K562 (cell line): Measurements from ENCODE around the gene SLCO2B1. TPM values are rescaled to one million over a fixed set of nuclear protein-coding genes. Genes with fewer than 3 reads are reported as not detected.

Experiments
- ATAC-seq: fragments of 200-7000 bp; cut with Tn5 transposase; 3 replicates; pipeline ENCODE4 v1.9.1; 2020; ENCODE audit warnings: moderate library complexity
- BruUV-seq: library from RNA; stranded (reverse); fragments of 400-500 nt; replicated peaks from 2 replicates; lab custom pipeline; 2021; lab: Mats Ljungman, UMichigan
- CTCF ChIA-PET: fragments of 300-600 bp; formaldehyde crosslinking; extraction: SDS; loops from one replicate; lab custom pipeline; 2021; ENCODE audit warnings: low intra/inter-chr PET ratio; lab: Yijun Ruan, JAX
- POLR2A ChIA-PET: fragments of 300-600, 350-650 bp; sonication (Branson Sonifier 250); formaldehyde crosslinking; extraction: SDS; loops from one replicate; lab custom pipeline; 2021; ENCODE audit warnings: antibody characterized with exemption, inconsistent platforms; lab: Yijun Ruan, JAX
- DNase-seq, 4 experiments: peaks; one replicate each; pipeline versions ENCODE4 v3.0.0 to v3.0.0-alpha.2; 2011 to 2018; ENCODE audit warnings: low spot score in 3 of 4, mixed read lengths in 3 of 4; ENCODE audit errors: extremely low read depth in 1 of 4
- FAIRE-seq: peaks from 2 replicates; lab custom pipeline; 2011; peaks lifted over from hg19 to GRCh38; lab: Jason Lieb, UNC
- H2AFZ ChIP-seq: 2 replicates; pipeline ENCODE4 v1.6.0; 2011; ENCODE audit warnings: low read depth, low read length, control low read depth, inconsistent platforms
- H3K27ac ChIP-seq: fragments of 200-600 bp; 3 replicates; pipeline ENCODE4 v1.8.0; 2011; ENCODE audit warnings: low read depth, mild to moderate bottlenecking, control low read depth, inconsistent platforms, low read length, moderate library complexity, mixed read lengths; ENCODE audit errors: extremely low read depth
- H3K27me3 ChIP-seq, 2 experiments: fragments of 300-600 bp in 1 of 2; 2 replicates in 1 of 2; 3 replicates in 1 of 2; pipeline versions ENCODE4 v1.6.0 to v1.8.0; 2011; ENCODE audit warnings: inconsistent platforms in 2 of 2, low read length in 2 of 2, mild to moderate bottlenecking in 1 of 2, mixed read lengths in 1 of 2, moderate library complexity in 1 of 2; ENCODE audit not compliant: control insufficient read depth in 2 of 2, insufficient read depth in 2 of 2
- H3K36me3 ChIP-seq: fragments of 300-600 bp; 3 replicates; pipeline ENCODE4 v1.8.0; 2011; ENCODE audit warnings: mild to moderate bottlenecking, low read length, inconsistent platforms; ENCODE audit not compliant: control insufficient read depth, insufficient read depth
- H3K4me1 ChIP-seq, 2 experiments: fragments of 200-600 bp in 1 of 2; replicated peaks in 1 of 2; 2 replicates in 1 of 2; 3 replicates in 1 of 2; pipeline versions ENCODE4 v1.5.1 to v1.8.0; 2011; ENCODE audit warnings: inconsistent platforms in 2 of 2, low read length in 2 of 2, mild to moderate bottlenecking in 1 of 2, mixed read lengths in 1 of 2, moderate library complexity in 1 of 2; ENCODE audit not compliant: control insufficient read depth in 2 of 2, insufficient read depth in 2 of 2
- H3K4me2 ChIP-seq: 2 replicates; pipeline ENCODE4 v1.6.1; 2011; ENCODE audit warnings: low read length, control low read depth, inconsistent platforms, mixed read lengths; ENCODE audit not compliant: insufficient read depth
- H3K4me3 ChIP-seq: fragments of 200-600 bp; sonication (generic), shearing (Covaris generic); 2 replicates; pipeline ENCODE4 v1.5.1; 2016; ENCODE audit warnings: control low read depth, inconsistent platforms
- H3K79me2 ChIP-seq: fragments of 200-600 bp; 3 replicates; pipeline ENCODE4 v1.8.0; 2011; ENCODE audit warnings: low read length, inconsistent platforms; ENCODE audit not compliant: control insufficient read depth, insufficient read depth
- H3K9ac ChIP-seq, 2 experiments: 2 replicates each; pipeline versions ENCODE4 v1.6.0 to v1.6.1; 2011; ENCODE audit warnings: low read depth in 2 of 2, low read length in 2 of 2, control low read depth in 1 of 2, inconsistent platforms in 1 of 2, mild to moderate bottlenecking in 1 of 2, mixed read lengths in 1 of 2; ENCODE audit not compliant: insufficient read depth in 1 of 2
- H3K9me1 ChIP-seq: one replicate; pipeline ENCODE4 v1.6.0; 2011; ENCODE audit warnings: inconsistent platforms, mild to moderate bottlenecking, low read length, moderate library complexity; ENCODE audit not compliant: control insufficient read depth, insufficient read depth
- H3K9me3 ChIP-seq: replicated peaks from 2 replicates; pipeline ENCODE4 v1.5.1; 2011; ENCODE audit warnings: low read depth, low read length, inconsistent platforms; ENCODE audit not compliant: control insufficient read depth, insufficient read depth
- H4K20me1 ChIP-seq: replicated peaks from 2 replicates; pipeline ENCODE4 v1.6.1; 2011; ENCODE audit warnings: low read length, inconsistent platforms, mixed read lengths; ENCODE audit not compliant: control insufficient read depth, insufficient read depth
- ATF3 ChIP-seq, 2 experiments: fragments of 450-650 bp in 1 of 2; sonication (generic) in 1 of 2; formaldehyde crosslinking in 1 of 2; IDR thresholded peaks in 1 of 2; conservative IDR thresholded peaks in 1 of 2; 2 replicates each; pipeline versions ENCODE4 v1.6.1 to v1.8.1; 2016 to 2023; ENCODE audit warnings: mild to moderate bottlenecking in 2 of 2, moderate library complexity in 2 of 2, inconsistent platforms in 1 of 2, missing genetic modification reagents in 1 of 2
- CGGBP1 ChIP-seq: fragments of 250-450 bp; sonication (Bioruptor Pico); IDR thresholded peaks from 2 replicates; pipeline ENCODE4 v1.9.0; 2021; ENCODE audit warnings: mild to moderate bottlenecking
- EZH2 ChIP-seq: IDR thresholded peaks from 2 replicates; pipeline ENCODE4 v1.6.1; 2012; ENCODE audit warnings: low read depth, mild to moderate bottlenecking, inconsistent platforms, low read length, borderline replicate concordance
- KLF13 ChIP-seq: fragments of 450-650 bp; IDR thresholded peaks from 2 replicates; pipeline ENCODE4 v1.6.1; 2016; ENCODE audit warnings: missing genetic modification characterization, low read depth, mild to moderate bottlenecking, missing compliant biosample characterization, moderate library complexity, borderline replicate concordance
- MCM2 ChIP-seq: fragments of 450-650 bp; IDR thresholded peaks from 2 replicates; pipeline ENCODE4 v1.6.1; 2017; ENCODE audit warnings: low read depth, mild to moderate bottlenecking
- NRF1 ChIP-seq, 2 experiments: fragments of 450-650 bp; IDR thresholded peaks in 1 of 2; conservative IDR thresholded peaks in 1 of 2; 2 replicates each; pipeline ENCODE4 v1.6.1; 2014; ENCODE audit warnings: mild to moderate bottlenecking in 2 of 2
- TCF7 ChIP-seq: sonication (generic); IDR thresholded peaks from 2 replicates; pipeline ENCODE4 v1.6.1; 2016; ENCODE audit warnings: antibody characterized with exemption, borderline replicate concordance
- ZNF24 ChIP-seq: fragments of 450-650 bp; IDR thresholded peaks from 2 replicates; pipeline ENCODE4 v1.6.1; 2016
- WGBS: fragments of 100-300 bp; shearing (Covaris generic); methylation state at CpG from one replicate; pipeline ENCODE4 v1.1.6; 2016; ENCODE audit warnings: low coverage, mixed read lengths; ENCODE audit not compliant: insufficient coverage; ENCODE audit errors: missing lambda C conversion rate; 5-methylcytosine and 5-hydroxymethylcytosine counted together
- in situ Hi-C: fragments of 300-500 bp; cut with MboI; formaldehyde crosslinking; loops from 4 replicates; pipeline ENCODE4 v1.15.0; 2018; ENCODE audit warnings: inconsistent platforms, mixed read lengths
- intact Hi-C: fragments of 100-400 bp; cut with micrococcal nuclease; formaldehyde crosslinking; loops from 2 replicates; pipeline ENCODE4 v1.14.2; 2022
- polyA plus RNA-seq, 8 experiments: library from polyadenylated mRNA; depleted of rRNA in 4 of 8; stranded (reverse) in 5 of 8; unstranded in 3 of 8; fragments of >200 nt; fragmentation: Nextera tagmentation in 2 of 8; fragmentation: Illumina TruSeq in 1 of 8; extraction: Ambion mirVana in 2 of 8; extraction: Trizol in 1 of 8; gene quantifications; 2 replicates each; pipeline versions ENCODE4 v1.2.1 to v1.2.3, GENCODE V29; 2011 to 2014; ENCODE audit warnings: inconsistent platforms in 1 of 8, missing spikeins in 1 of 8
- total RNA-seq, 7 experiments: library from RNA; depleted of rRNA in 6 of 7; stranded (reverse); fragments of >200 nt in 6 of 7; fragmentation: Illumina TruSeq in 2 of 7; extraction: Trizol in 2 of 7; gene quantifications; 2 replicates each; pipeline versions ENCODE4 v1.2.1 to v1.2.3, GENCODE V29; 2011 to 2021; ENCODE audit warnings: low replicate concordance in 1 of 7

SLCO2B1 gene
- total and polyA plus RNA-seq, 9 of the 15 experiments (the other 6 are each of a cell fraction or from before 2014, with no cell fraction given), result 0.70 to 14.7 (median 7.6) TPM

- no peak overlapping the region for H3K27ac ChIP-seq
- no peak for FAIRE-seq
- intact Hi-C loops, result no loop called here
- H2AFZ ChIP-seq, result no peak overlapping the region
- H3K27me3 ChIP-seq, result no peaks in the 10 kb centered on the region
- ATAC-seq, result no peak
- H3K4me2 ChIP-seq, result no peak overlapping the region
- H3K9me1 ChIP-seq, result no peaks in the 10 kb centered on the region
- CTCF ChIA-PET, result no interaction called here
- no peak overlapping the region for H3K4me3 ChIP-seq
- no peak overlapping the region for H3K9ac ChIP-seq
- peaks cover 3 to 14% of the 10 kb centered on the region in 2 experiments; a peak in 4 of 5 replicates for H3K4me1 ChIP-seq
- no peaks in the 10 kb centered on the region for H4K20me1 ChIP-seq
- no peaks in the 10 kb centered on the region for H3K36me3 ChIP-seq
- DNase-seq, result no peak
- no peaks in the 10 kb centered on the region for H3K9me3 ChIP-seq
- TF ChIP-seq CGGBP1 (CRISPR knock-in tag) (no peak), MCM2 (no peak), ATF3 (IDR thresholded peaks at IDR 0.05) (no peak), ATF3 (CRISPR knock-in tag; conservative IDR thresholded peaks at IDR 0.05) (no peak), KLF13 (tag) (no peak), TCF7 (no peak), ZNF24 (no peak), NRF1 (conservative IDR thresholded peaks at IDR 0.05 in 1 of 2, IDR thresholded peaks at IDR 0.05 in 1 of 2) (no peak), EZH2 (no peak)
- TF ChIP-seq, all 486 proteins: peak for 0
- POLR2A ChIA-PET, result interaction anchor here (0.6 to 2.0 kb wide), 5 partner anchors 10 to 213 kb away, joined by 3 to 6 read pairs (median 3); no protein-coding TSS in a partner anchor
- WGBS, result 25% methylated on average over 4 of the region's 4 CpGs
- no TSS peak for BruUV-seq
- H3K79me2 ChIP-seq, result no peaks in the 10 kb centered on the region
- in situ Hi-C loops, result loop anchor here (10.0 kb wide), 1 partner anchor 55 kb away; no protein-coding TSS in a partner anchor
Measured at GRCh38 chr11:75149766-75150465, 991 bp upstream of the SLCO2B1 start.
